MG63 (cell line): ENCODE measurements around the gene GJA9. TPM values are rescaled to one million over a fixed set of nuclear protein-coding genes. Genes with fewer than 3 reads are reported as not detected.

ENCODE experiments used
- DNase-seq: peaks from one replicate; pipeline ENCODE4 v3.0.0-alpha.2; 2020
- H3K27me3 ChIP-seq: fragments of 250-450 bp; sonication (Bioruptor Pico); 2 replicates; pipeline ENCODE4 v1.5.1; 2020; ENCODE audit warnings: mild to moderate bottlenecking, moderate library complexity
- H3K36me3 ChIP-seq: fragments of 250-450 bp; sonication (Bioruptor Pico); 2 replicates; pipeline ENCODE4 v1.5.1; 2020; ENCODE audit warnings: mild to moderate bottlenecking, moderate library complexity
- H3K4me3 ChIP-seq: fragments of 250-450 bp; sonication (Bioruptor Pico); 2 replicates; pipeline ENCODE4 v1.5.1; 2020; ENCODE audit warnings: mild to moderate bottlenecking, moderate library complexity
- H3K9me3 ChIP-seq: fragments of 250-450 bp; sonication (Bioruptor Pico); 2 replicates; pipeline ENCODE4 v1.5.1; 2020; ENCODE audit warnings: mild to moderate bottlenecking, moderate library complexity
- total RNA-seq: library from RNA; depleted of rRNA; stranded (reverse); fragments of >200 nt; shearing (Covaris generic); gene quantifications from 2 replicates; pipeline ENCODE4 v1.2.3, GENCODE V29; 2014; ENCODE audit warnings: low replicate concordance

GJA9 gene
- total RNA-seq, 1 experiment from 2014 or later: not detected

DNA sequence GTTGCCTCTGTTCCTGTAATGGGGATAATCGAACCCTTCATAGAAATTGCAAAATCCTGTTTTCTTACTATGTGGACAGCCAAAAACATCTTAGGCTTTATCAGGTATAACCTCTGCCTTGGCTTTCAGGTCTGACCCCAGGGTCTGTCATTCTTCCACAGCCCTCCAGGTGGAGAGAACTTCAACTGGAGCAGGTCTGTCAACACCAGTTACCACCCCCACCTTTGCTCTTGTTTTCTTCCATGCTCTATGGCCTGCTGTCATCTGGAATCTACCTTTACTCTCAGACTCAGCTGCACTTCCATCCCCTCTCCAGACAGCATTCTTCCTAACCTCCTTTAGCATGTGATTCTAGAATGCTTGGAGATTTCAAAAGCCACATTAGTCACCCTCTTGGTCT, 10.4 kb upstream of the GJA9 start:
- H3K4me3 ChIP-seq: no peak overlapping the region
- DNase-seq: no peak
- H3K9me3 ChIP-seq: no peaks in the 10 kb centered on the region
- no peaks in the 10 kb centered on the region for H3K27me3 ChIP-seq
- H3K36me3 ChIP-seq: no peaks in the 10 kb centered on the region

GRCh38 chr1:38889589-38889988, 8.2 kb upstream of the GJA9 start:
- Histone ChIP-seq H3K9me3 (no peaks in the 10 kb centered on the region), H3K36me3 (no peaks in the 10 kb centered on the region), H3K27me3 (no peaks in the 10 kb centered on the region), H3K4me3 (no peak overlapping the region)
- no peak for DNase-seq

DNA sequence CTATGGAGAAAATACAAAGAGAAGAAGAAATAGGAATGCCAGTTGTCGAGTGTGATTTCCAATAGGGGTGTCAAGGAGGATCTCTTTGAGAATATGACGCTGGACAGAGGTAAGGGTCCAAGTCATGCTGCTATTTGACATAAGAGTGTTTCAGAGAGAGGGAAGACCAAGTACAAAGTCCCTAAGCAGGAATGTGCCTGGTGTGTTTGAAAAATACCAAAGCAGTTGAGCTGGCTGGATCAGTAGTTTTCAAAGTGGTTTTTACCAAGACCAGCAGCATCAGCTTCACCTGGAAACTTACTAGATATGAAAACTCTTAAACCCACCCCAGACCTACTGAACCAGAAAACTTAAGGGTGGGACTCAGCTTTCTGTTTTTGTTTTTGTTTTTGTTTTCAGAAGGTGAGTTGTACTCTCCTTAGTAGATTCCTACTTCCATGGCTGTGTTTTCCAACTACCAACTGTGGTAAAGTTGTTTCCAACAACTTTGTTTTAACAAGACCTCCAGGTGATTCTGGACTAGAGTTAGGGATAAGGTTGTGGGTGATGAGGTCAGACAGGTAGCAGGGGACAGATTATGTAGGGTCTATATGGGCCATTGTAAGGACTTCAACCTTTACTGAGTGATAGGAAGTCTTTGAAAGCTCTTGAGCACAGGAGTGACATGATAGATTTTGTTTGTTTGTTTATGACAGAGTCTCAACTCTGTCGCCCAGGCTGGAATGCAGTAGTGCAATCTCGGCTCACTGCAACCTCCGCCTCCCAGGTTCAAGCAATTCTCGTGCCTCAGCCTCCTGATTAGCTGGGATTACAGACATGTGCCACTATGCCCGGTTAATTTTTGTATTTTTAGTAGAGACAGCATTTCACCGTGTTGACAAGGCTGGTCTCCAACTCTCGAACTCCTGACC, 7.3 kb upstream of the GJA9 start:
- H3K27me3 ChIP-seq: no peaks in the 10 kb centered on the region
- H3K36me3 ChIP-seq: no peaks in the 10 kb centered on the region

GRCh38 chr1:38885092-38885491, 3.7 kb upstream of the GJA9 start:
- no peaks in the 10 kb centered on the region for H3K36me3 ChIP-seq
- no peaks in the 10 kb centered on the region for H3K9me3 ChIP-seq
- no peak for DNase-seq
- H3K27me3 ChIP-seq: no peaks in the 10 kb centered on the region
- no peak overlapping the region for H3K4me3 ChIP-seq

More for the DNA sequence above, 7.3 kb upstream of the GJA9 start:
- Histone ChIP-seq H3K4me3 (no peak overlapping the region), H3K9me3 (no peaks in the 10 kb centered on the region)
- no peak for DNase-seq

DNA sequence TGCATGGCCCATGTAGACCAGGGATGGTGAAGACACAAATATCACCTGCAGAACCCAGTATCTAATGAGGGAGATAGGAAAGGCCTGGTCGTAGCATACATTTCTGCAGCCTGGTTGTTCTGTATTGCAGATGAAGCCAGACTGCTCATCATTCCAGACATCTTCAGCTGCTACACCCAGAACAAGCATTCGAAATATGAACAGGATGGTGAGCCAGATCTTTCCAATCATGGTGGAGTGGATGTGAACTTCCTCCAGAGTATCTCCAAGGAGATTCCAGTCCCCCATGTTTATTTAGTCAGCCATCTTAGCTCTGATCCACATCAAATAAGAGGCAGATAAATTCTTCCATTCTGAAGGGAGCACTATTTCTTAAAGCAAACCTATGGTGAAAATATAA, 5.6 kb downstream of the GJA9 start:
- H3K36me3 ChIP-seq: no peaks in the 10 kb centered on the region
- H3K9me3 ChIP-seq: no peaks in the 10 kb centered on the region
- no peak for DNase-seq
- H3K27me3 ChIP-seq: no peaks in the 10 kb centered on the region
- H3K4me3 ChIP-seq: no peak overlapping the region

DNA sequence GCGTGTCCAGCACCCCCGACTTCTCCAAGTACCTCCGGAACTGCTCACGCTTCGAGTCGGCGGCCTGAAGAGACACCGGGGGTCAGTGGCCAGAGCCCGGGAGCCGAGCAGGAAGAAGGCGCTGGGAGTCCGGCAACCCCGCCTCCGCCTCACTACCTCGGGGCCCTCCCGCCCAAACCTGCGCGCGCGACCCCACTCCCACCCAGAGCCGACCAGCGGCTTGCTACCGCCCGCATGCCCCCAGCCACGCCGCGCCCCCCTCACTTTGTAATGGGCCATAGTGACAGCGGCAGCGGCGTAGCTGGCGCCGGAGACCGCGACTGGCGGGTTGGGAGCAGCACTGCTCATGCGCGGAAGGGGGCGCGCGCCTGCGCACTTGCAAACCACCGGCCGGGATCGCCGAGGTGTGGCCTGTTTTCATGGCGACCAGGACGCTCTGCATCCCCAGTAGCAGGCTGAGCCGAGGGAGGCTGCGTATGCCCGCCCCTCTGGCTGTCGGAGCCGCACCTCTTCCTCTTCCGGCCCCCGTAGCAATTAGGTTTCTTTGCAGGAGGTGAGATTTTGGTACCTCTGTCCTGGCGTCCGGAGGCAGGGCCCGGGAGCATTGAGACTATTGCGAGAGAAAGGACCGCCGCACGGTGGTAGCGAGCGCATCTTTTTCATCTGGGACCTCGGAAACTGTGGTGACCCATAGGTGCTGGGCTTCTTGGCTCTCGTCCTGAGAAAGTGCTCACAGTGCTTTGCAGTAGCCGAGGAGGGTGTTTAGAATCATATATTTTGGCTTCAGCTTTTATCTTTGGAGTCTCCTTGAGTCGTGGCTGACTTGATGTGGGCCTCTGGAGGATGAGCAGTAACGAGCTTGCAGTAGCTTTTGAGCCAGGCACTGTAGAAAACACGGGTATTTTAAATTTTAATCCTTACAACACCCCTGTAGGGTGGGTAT, 8.1 kb downstream of the GJA9 start, which contains the start of gene MYCBP:
TSS of gene MYCBP (minus strand) at position 322 of the 943 bp plus-strand sequence. CDS start at position 279, 43 bp downstream.
- Histone ChIP-seq H3K27me3 (no peaks in the 10 kb centered on the region), H3K4me3 (peak within 1 kb of the TSS; percentile 73), H3K9me3 (no peaks in the 10 kb centered on the region), H3K36me3 (no peaks in the 10 kb centered on the region)
- peak; percentile 95 for DNase-seq

- Histone ChIP-seq H3K36me3 (no peaks in the 10 kb centered on the region), H3K4me3 (peak overlapping the region; percentile 73), H3K9me3 (no peaks in the 10 kb centered on the region), H3K27me3 (no peaks in the 10 kb centered on the region)
- peak; percentile 24 for DNase-seq
Measured at GRCh38 chr1:38872401-38873026, 8.9 kb downstream of the GJA9 start.

GRCh38 chr1:38870996-38871395, 10.4 kb downstream of the GJA9 start:
- Histone ChIP-seq H3K27me3 (no peaks in the 10 kb centered on the region), H3K4me3 (no peak overlapping the region), H3K36me3 (peaks cover 5% of the 10 kb centered on the region), H3K9me3 (no peaks in the 10 kb centered on the region)
- DNase-seq: no peak

DNA sequence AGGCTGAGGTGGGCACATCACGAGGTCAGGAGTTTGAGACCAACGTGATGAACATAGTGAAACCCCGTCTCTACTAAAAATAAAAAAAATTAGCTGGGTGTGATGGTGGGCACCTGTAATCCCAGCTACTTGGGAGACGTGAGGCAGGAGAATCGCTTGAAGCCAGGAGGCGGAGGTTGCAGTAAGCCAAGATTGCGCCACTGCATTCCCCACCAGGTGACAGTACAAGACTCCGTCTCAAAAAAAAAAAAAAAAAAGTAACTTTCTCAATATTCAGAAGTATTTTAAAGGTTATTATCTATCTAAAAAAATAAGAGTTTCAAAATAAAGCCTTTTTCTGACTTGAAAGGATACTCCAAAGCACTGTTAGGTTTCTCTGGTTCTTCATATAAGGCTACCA, 14.2 kb downstream of the GJA9 start:
- H3K9me3 ChIP-seq: no peaks in the 10 kb centered on the region
- no peaks in the 10 kb centered on the region for H3K27me3 ChIP-seq
- peaks cover 10% of the 10 kb centered on the region for H3K36me3 ChIP-seq
- no peak overlapping the region for H3K4me3 ChIP-seq
- no peak for DNase-seq

GRCh38 chr1:38865112-38865715, 16.2 kb downstream of the GJA9 start:
- no peak for DNase-seq
- Histone ChIP-seq H3K9me3 (no peaks in the 10 kb centered on the region), H3K36me3 (peaks cover 13% of the 10 kb centered on the region), H3K27me3 (no peaks in the 10 kb centered on the region), H3K4me3 (no peak overlapping the region)

- DNase-seq: no peak
- H3K4me3 ChIP-seq: peak overlapping the region; percentile 65
- no peaks in the 10 kb centered on the region for H3K27me3 ChIP-seq
- H3K36me3 ChIP-seq: peaks cover 29% of the 10 kb centered on the region
- H3K9me3 ChIP-seq: no peaks in the 10 kb centered on the region
Measured at GRCh38 chr1:38860454-38860795, 21.0 kb downstream of the GJA9 start.

DNA sequence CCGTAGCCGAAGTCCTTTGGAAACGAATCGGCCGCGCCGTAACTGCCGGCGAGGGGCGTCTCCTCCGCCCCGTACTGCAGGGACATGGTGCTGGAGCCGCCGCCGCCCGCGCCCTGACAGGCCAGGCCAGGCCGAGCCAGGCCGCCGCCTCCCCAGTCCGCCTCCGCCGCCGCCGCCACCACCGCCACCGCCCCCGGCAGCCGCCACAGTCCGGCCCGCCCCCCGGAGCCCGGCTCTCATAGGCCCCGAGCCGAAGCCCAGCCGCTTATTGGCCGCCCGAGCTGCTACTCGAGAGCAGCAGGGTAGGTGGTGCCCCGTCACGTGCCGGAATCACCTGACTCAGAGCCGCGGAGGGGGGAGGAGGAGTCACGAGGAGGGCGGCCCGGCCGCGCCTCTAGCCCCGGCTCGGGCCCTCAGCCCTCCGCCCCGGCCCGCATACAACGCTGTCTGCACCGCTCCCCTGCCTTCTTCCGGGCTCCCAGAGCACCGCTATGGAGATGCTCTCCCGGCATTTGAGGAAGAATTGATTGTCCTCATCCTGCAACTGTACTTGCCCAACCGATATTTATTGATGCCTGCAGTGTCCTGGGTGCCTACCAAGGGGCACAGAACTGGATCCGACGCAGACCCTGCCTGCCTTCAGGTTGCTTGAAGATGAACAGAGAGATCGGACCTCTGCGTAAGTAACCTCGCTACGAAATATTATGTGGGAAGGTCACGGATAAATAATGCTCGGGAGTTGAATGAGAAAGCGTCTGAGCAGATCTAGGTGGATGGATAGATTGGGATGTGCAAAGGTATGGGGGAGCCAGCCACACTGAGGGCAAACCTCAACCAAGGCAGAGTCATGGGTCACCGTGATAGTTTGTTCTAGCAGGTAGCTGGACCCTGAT, 21.6 kb downstream of the GJA9 start, which contains the start of gene RRAGC:
TSS of gene RRAGC (minus strand) at position 212 of the 893 bp plus-strand sequence. CDS start at position 86, 126 bp downstream.
- Histone ChIP-seq H3K27me3 (no peaks in the 10 kb centered on the region), H3K36me3 (peaks cover 35% of the 10 kb centered on the region), H3K4me3 (peak within 1 kb of the TSS; percentile 65), H3K9me3 (no peaks in the 10 kb centered on the region)
- DNase-seq: peak; percentile 100

GRCh38 chr1:38858833-38859560, 22.4 kb downstream of the GJA9 start:
- Histone ChIP-seq H3K27me3 (no peaks in the 10 kb centered on the region), H3K9me3 (no peaks in the 10 kb centered on the region), H3K36me3 (peaks cover 33% of the 10 kb centered on the region), H3K4me3 (peak overlapping the region; percentile 65)
- DNase-seq: peak; percentile 31

DNA sequence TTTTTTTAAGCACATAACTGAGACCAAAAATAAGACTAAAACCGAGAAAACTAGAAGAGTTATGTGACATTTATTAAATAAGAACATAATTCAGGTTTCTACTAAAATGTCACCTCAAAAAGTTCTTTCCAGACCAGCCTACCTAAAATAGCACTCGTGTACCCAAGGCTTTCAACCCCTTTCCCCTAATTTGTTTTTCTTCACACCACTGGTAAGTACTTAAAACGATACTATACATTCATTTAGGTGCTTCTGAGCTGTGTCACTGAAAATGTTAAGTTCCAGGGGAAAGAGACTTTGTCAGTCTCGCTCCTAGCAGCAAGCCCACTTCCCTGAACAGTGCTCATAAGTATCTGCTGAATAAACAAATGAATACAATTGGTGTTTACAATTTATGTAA, 28.6 kb downstream of the GJA9 start:
- Histone ChIP-seq H3K9me3 (no peaks in the 10 kb centered on the region), H3K36me3 (peaks cover 46% of the 10 kb centered on the region), H3K27me3 (no peaks in the 10 kb centered on the region), H3K4me3 (no peak overlapping the region)
- DNase-seq: no peak

- Histone ChIP-seq H3K9me3 (no peaks in the 10 kb centered on the region), H3K4me3 (no peak overlapping the region), H3K27me3 (no peaks in the 10 kb centered on the region), H3K36me3 (peaks cover 31% of the 10 kb centered on the region)
- DNase-seq: no peak
Measured at GRCh38 chr1:38848071-38848470, 33.3 kb downstream of the GJA9 start.
